H1 (cell line): ENCODE measurements around the gene OR4N2. TPM values are rescaled to one million over a fixed set of nuclear protein-coding genes. Genes with fewer than 3 reads are reported as not detected.

Experiments used
- CTCF ChIA-PET: fragments of 300-600 bp; sonication (Branson Sonifier 250); formaldehyde crosslinking; loops from one replicate; lab custom pipeline; 2021; ENCODE audit not compliant: partially characterized antibody; lab: Charles Lee
- POLR2A ChIA-PET: fragments of 300-600 bp; sonication (Branson Sonifier 250); formaldehyde crosslinking; loops from one replicate; lab custom pipeline; 2021; ENCODE audit warnings: inconsistent platforms; ENCODE audit not compliant: partially characterized antibody; lab: Charles Lee
- DNase-seq, 2 experiments: peaks; one replicate each; pipeline versions ENCODE4 v3.0.0 to v3.0.0-alpha.2; 2010 to 2022; ENCODE audit warnings: low spot score in 2 of 2, low read depth in 1 of 2, mixed read lengths in 1 of 2
- FAIRE-seq: peaks from 2 replicates; lab custom pipeline; 2011; peaks lifted over from hg19 to GRCh38; lab: Jason Lieb, UNC
- H2AFZ ChIP-seq: 2 replicates; pipeline ENCODE4 v1.8.1; 2012; ENCODE audit warnings: low read length, inconsistent platforms
- H2AK5ac ChIP-seq: 2 replicates; pipeline ENCODE4 v1.6.1; 2013; ENCODE audit warnings: low read depth, low read length
- H2BK120ac ChIP-seq: replicated peaks from 2 replicates; pipeline ENCODE3; 2013; ENCODE audit warnings: low read depth, low read length, inconsistent platforms
- H2BK12ac ChIP-seq: 2 replicates; pipeline ENCODE4 v1.6.1; 2013; ENCODE audit warnings: low read depth, low read length
- H2BK15ac ChIP-seq: 2 replicates; pipeline ENCODE4 v1.6.1; 2013; ENCODE audit warnings: low read length
- H2BK20ac ChIP-seq: 2 replicates; pipeline ENCODE4 v1.6.1; 2013; ENCODE audit warnings: low read length
- H2BK5ac ChIP-seq: 2 replicates; pipeline ENCODE4 v1.6.1; 2013; ENCODE audit warnings: low read depth, low read length
- H3K14ac ChIP-seq: 2 replicates; pipeline ENCODE4 v1.6.1; 2013; ENCODE audit warnings: inconsistent platforms; ENCODE audit not compliant: insufficient read length
- H3K18ac ChIP-seq: 2 replicates; pipeline ENCODE4 v1.6.1; 2013; ENCODE audit warnings: low read length; ENCODE audit errors: extremely low read depth
- H3K23ac ChIP-seq: 2 replicates; pipeline ENCODE4 v1.6.1; 2013; ENCODE audit warnings: inconsistent platforms; ENCODE audit not compliant: insufficient read length
- H3K23me2 ChIP-seq: 2 replicates; pipeline ENCODE4 v1.6.1; 2013; ENCODE audit warnings: low read depth, low read length
- H3K27ac ChIP-seq: 2 replicates; pipeline ENCODE4 v1.6.1; 2011; ENCODE audit warnings: low read depth, low read length, inconsistent platforms
- H3K27me3 ChIP-seq, 4 experiments: replicated peaks in 1 of 4; 1 replicate in 1 of 4; 2 replicates in 3 of 4; pipeline versions ENCODE4 v1.6.1 to v1.8.1; 2011 to 2013; ENCODE audit warnings: low read length in 3 of 4, mild to moderate bottlenecking in 3 of 4, inconsistent platforms in 2 of 4, mixed read lengths in 2 of 4, moderate library complexity in 1 of 4; ENCODE audit not compliant: control insufficient read depth in 3 of 4, insufficient read depth in 3 of 4; ENCODE audit errors: extremely low read depth in 1 of 4
- H3K36me3 ChIP-seq, 4 experiments: 2 replicates each; pipeline versions ENCODE4 v1.6.1 to v1.8.1; 2011 to 2013; ENCODE audit warnings: mild to moderate bottlenecking in 4 of 4, low read length in 3 of 4, moderate library complexity in 2 of 4, control low read depth in 1 of 4, inconsistent platforms in 1 of 4; ENCODE audit not compliant: insufficient read depth in 4 of 4, control insufficient read depth in 2 of 4
- H3K4ac ChIP-seq: replicated peaks from 2 replicates; pipeline ENCODE3; 2013; ENCODE audit warnings: low read length, low read depth, mixed read lengths, inconsistent platforms; ENCODE audit not compliant: insufficient read length
- H3K4me1 ChIP-seq, 4 experiments: replicated peaks in 1 of 4; 1 replicate in 1 of 4; 2 replicates in 3 of 4; pipeline versions ENCODE4 v1.6.1 to v1.8.1; 2011 to 2013; ENCODE audit warnings: low read length in 3 of 4, inconsistent platforms in 2 of 4, mixed read lengths in 1 of 4; ENCODE audit not compliant: insufficient read depth in 4 of 4, control insufficient read depth in 3 of 4
- H3K4me2 ChIP-seq, 2 experiments: 2 replicates each; pipeline versions ENCODE4 v1.6.1 to v1.8.1; 2011 to 2013; ENCODE audit warnings: low read depth in 2 of 2, low read length in 2 of 2, control low read depth in 1 of 2, inconsistent platforms in 1 of 2, mild to moderate bottlenecking in 1 of 2; ENCODE audit not compliant: insufficient read depth in 1 of 2
- H3K4me3 ChIP-seq, 4 experiments: fragments of 200-600, 300-600 bp in 1 of 4; sonication (generic), shearing (Covaris generic), sonication (Bioruptor Twin) in 1 of 4; 2 replicates each; pipeline versions ENCODE4 v1.5.1 to v1.8.1; 2011 to 2016; ENCODE audit warnings: low read length in 4 of 4, low read depth in 3 of 4, control low read depth in 2 of 4, inconsistent platforms in 2 of 4, mild to moderate bottlenecking in 2 of 4, mixed read lengths in 1 of 4, moderate library complexity in 1 of 4; ENCODE audit not compliant: insufficient read depth in 2 of 4; ENCODE audit errors: extremely low read depth in 1 of 4
- H3K56ac ChIP-seq: replicated peaks from 2 replicates; pipeline ENCODE3; 2013; ENCODE audit warnings: low read depth, mild to moderate bottlenecking, mixed read lengths, low read length, inconsistent platforms; ENCODE audit not compliant: insufficient read length
- H3K79me1 ChIP-seq: 2 replicates; pipeline ENCODE4 v1.6.1; 2013; ENCODE audit warnings: low read depth, low read length, control low read depth
- H3K79me2 ChIP-seq, 2 experiments: 2 replicates each; pipeline versions ENCODE4 v1.6.1 to v1.8.1; 2012 to 2013; ENCODE audit warnings: low read length in 2 of 2, mild to moderate bottlenecking in 2 of 2, inconsistent platforms in 1 of 2; ENCODE audit not compliant: insufficient read depth in 2 of 2, control insufficient read depth in 1 of 2
- H3K9ac ChIP-seq, 4 experiments: replicated peaks in 1 of 4; 1 replicate in 1 of 4; 2 replicates in 3 of 4; pipeline versions ENCODE4 v1.6.1 to v1.8.1; 2011 to 2013; ENCODE audit warnings: low read depth in 3 of 4, low read length in 3 of 4, control low read depth in 2 of 4, mild to moderate bottlenecking in 2 of 4, moderate library complexity in 2 of 4, inconsistent platforms in 1 of 4; ENCODE audit errors: extremely low read depth in 1 of 4
- H3K9me3 ChIP-seq, 2 experiments: 2 replicates each; pipeline versions ENCODE4 v1.6.1 to v1.8.1; 2012 to 2013; ENCODE audit warnings: mild to moderate bottlenecking in 2 of 2, moderate library complexity in 2 of 2, control low read depth in 1 of 2, inconsistent platforms in 1 of 2, low read depth in 1 of 2, low read length in 1 of 2, mixed read lengths in 1 of 2; ENCODE audit not compliant: insufficient read depth in 2 of 2
- H4K20me1 ChIP-seq, 2 experiments: replicated peaks in 1 of 2; 2 replicates each; pipeline versions ENCODE3 to v1.8.1; 2011 to 2013; ENCODE audit warnings: inconsistent platforms in 2 of 2, low read length in 2 of 2, mild to moderate bottlenecking in 1 of 2; ENCODE audit not compliant: insufficient read depth in 2 of 2, control insufficient read depth in 1 of 2
- H4K5ac ChIP-seq: 2 replicates; pipeline ENCODE4 v1.6.1; 2013; ENCODE audit warnings: low read length, low read depth, mixed read lengths, inconsistent platforms; ENCODE audit not compliant: insufficient read length
- H4K8ac ChIP-seq: 2 replicates; pipeline ENCODE4 v1.8.0; 2013; ENCODE audit warnings: mild to moderate bottlenecking, moderate library complexity, low read length, inconsistent platforms; ENCODE audit not compliant: insufficient read depth; ENCODE audit errors: extremely low read depth
- H4K91ac ChIP-seq: replicated peaks from 2 replicates; pipeline ENCODE3; 2013; ENCODE audit warnings: low read length, mixed read lengths, inconsistent platforms; ENCODE audit not compliant: insufficient read length
- BCL11A ChIP-seq, 2 experiments: IDR thresholded peaks; one replicate each; pipeline ENCODE4 v1.6.1; 2011; ENCODE audit warnings: low read depth in 2 of 2, low read length in 2 of 2, mild to moderate bottlenecking in 2 of 2
- BRCA1 ChIP-seq: IDR thresholded peaks from 2 replicates; pipeline ENCODE4 v1.6.1; 2012; ENCODE audit warnings: low read depth, low read length, improper control_type of control experiment
- CBX8 ChIP-seq: fragments of 300-800, 300-1000 bp; sonication (generic); IDR thresholded peaks from 2 replicates; pipeline ENCODE4 v1.7.1; 2016; ENCODE audit warnings: low read depth, low read length, borderline replicate concordance
- EZH2 ChIP-seq: fragments of 200-600 bp; sonication (generic); IDR thresholded peaks from 2 replicates; pipeline ENCODE4 v1.7.1; 2012; ENCODE audit warnings: low read depth, mild to moderate bottlenecking, moderate library complexity, low read length, inconsistent platforms; ENCODE audit not compliant: severe bottlenecking
- GTF2F1 ChIP-seq: IDR thresholded peaks from 2 replicates; pipeline ENCODE4 v1.6.1; 2012; ENCODE audit warnings: low read depth, low read length, improper control_type of control experiment, borderline replicate concordance
- HDAC2 ChIP-seq, 2 experiments: fragments of 300-600 bp in 1 of 2; sonication (generic) in 1 of 2; IDR thresholded peaks; 2 replicates each; pipeline ENCODE4 v1.6.1; 2011 to 2012; ENCODE audit warnings: low read depth in 2 of 2, low read length in 2 of 2, mild to moderate bottlenecking in 2 of 2, moderate library complexity in 2 of 2, borderline replicate concordance in 1 of 2, inconsistent platforms in 1 of 2
- JUN ChIP-seq: IDR thresholded peaks from 2 replicates; pipeline ENCODE4 v1.6.1; 2011; ENCODE audit warnings: low read depth, mild to moderate bottlenecking, improper control_type of control experiment, low read length
- KDM1A ChIP-seq: fragments of 200-600, 300-600 bp; sonication (generic); IDR thresholded peaks from 2 replicates; pipeline ENCODE4 v1.7.1; 2016; ENCODE audit warnings: mild to moderate bottlenecking, low read length, borderline replicate concordance
- MAFK ChIP-seq: IDR thresholded peaks from 2 replicates; pipeline ENCODE4 v1.6.1; 2012; ENCODE audit warnings: low read depth, mild to moderate bottlenecking, improper control_type of control experiment, low read length
- RFX5 ChIP-seq: IDR thresholded peaks from 2 replicates; pipeline ENCODE4 v1.6.1; 2011; ENCODE audit warnings: low read depth, low read length, improper control_type of control experiment, borderline replicate concordance
- SIN3A ChIP-seq, 2 experiments: IDR thresholded peaks in 1 of 2; conservative IDR thresholded peaks in 1 of 2; 2 replicates each; pipeline ENCODE4 v1.6.1; 2011 to 2012; ENCODE audit warnings: low read length in 2 of 2, improper control_type of control experiment in 1 of 2, low read depth in 1 of 2, mild to moderate bottlenecking in 1 of 2
- TCF12 ChIP-seq: IDR thresholded peaks from 2 replicates; pipeline ENCODE4 v1.6.1; 2011; ENCODE audit warnings: low read depth, mild to moderate bottlenecking, low read length
- polyA plus RNA-seq, 7 experiments: library from polyadenylated mRNA; depleted of rRNA in 3 of 7; stranded (reverse) in 5 of 7; unstranded in 2 of 7; fragments of >200 nt in 5 of 7; fragments of 200-250 nt in 2 of 7; gene quantifications; 1 replicate in 5 of 7; 2 replicates in 1 of 7; 4 replicates in 1 of 7; pipeline versions ENCODE4 v1.2.1 to v1.2.3, GENCODE V29; 2011 to 2013; ENCODE audit warnings: missing spikeins in 2 of 7, mixed read lengths in 2 of 7
- total RNA-seq: library from RNA; stranded (reverse); fragmentation: NEBNext Ultra II Directional; extraction: Animal tissue kit (Norgen Biotek cat#: 25700); gene quantifications from 2 replicates; pipeline ENCODE4 v1.2.1, GENCODE V29; 2021
- TF ChIP-seq, protein P1 (sequence below), 3 experiments: IDR thresholded peaks; 1 replicate in 2 of 3; 2 replicates in 1 of 3; pipeline versions ENCODE4 v1.5.1 to v1.6.1; 2011; ENCODE audit warnings: low read length in 3 of 3, mild to moderate bottlenecking in 3 of 3, inconsistent platforms in 2 of 3, low read depth in 1 of 3, moderate library complexity in 1 of 3; ENCODE audit not compliant: insufficient read depth in 1 of 3; ENCODE audit errors: control extremely low read depth in 1 of 3

The OR4N2 gene
- total and polyA plus RNA-seq, 2 of the 8 experiments (the other 6 are each of a cell fraction or from before 2014, with no cell fraction given): not detected

GRCh38 chr14:19838433-19838832, 34.9 kb downstream of the OR4N2 start:
- Histone ChIP-seq H4K20me1 (no peaks in the 10 kb centered on the region), H3K27ac (no peak overlapping the region), H2AFZ (no peak overlapping the region), H4K8ac (no peak overlapping the region), H2BK5ac (no peak overlapping the region), H2BK20ac (no peak overlapping the region), H3K4ac (no peak overlapping the region), H3K36me3 (no peaks in the 10 kb centered on the region), H2AK5ac (no peak overlapping the region), H3K14ac (no peak overlapping the region), H3K18ac (no peak overlapping the region), H3K9me3 (peaks cover 30 to 40% of the 10 kb centered on the region in 2 experiments), H3K4me2 (no peak overlapping the region), H3K4me3 (no peak overlapping the region), H3K27me3 (no peaks in the 10 kb centered on the region), H2BK120ac (no peak overlapping the region), H3K56ac (no peak overlapping the region), H2BK12ac (no peak overlapping the region), H3K9ac (no peak overlapping the region), H3K79me1 (no peaks in the 10 kb centered on the region), H3K4me1 (no peaks in the 10 kb centered on the region), H2BK15ac (no peak overlapping the region), H4K91ac (no peak overlapping the region), H3K79me2 (no peaks in the 10 kb centered on the region), H3K23ac (no peak overlapping the region), H4K5ac (no peak overlapping the region), H3K23me2 (no peaks in the 10 kb centered on the region)
- ChIA-PET POLR2A (no interaction called here), CTCF (no interaction called here)
- DNase-seq: no peak
- no peak for FAIRE-seq
- no peak for TF ChIP-seq EZH2
- no peak for TF ChIP-seq KDM1A
- TF ChIP-seq RFX5: no peak
- no peak for TF ChIP-seq GTF2F1
- no peak for TF ChIP-seq MAFK
- TF ChIP-seq, protein P1, sequence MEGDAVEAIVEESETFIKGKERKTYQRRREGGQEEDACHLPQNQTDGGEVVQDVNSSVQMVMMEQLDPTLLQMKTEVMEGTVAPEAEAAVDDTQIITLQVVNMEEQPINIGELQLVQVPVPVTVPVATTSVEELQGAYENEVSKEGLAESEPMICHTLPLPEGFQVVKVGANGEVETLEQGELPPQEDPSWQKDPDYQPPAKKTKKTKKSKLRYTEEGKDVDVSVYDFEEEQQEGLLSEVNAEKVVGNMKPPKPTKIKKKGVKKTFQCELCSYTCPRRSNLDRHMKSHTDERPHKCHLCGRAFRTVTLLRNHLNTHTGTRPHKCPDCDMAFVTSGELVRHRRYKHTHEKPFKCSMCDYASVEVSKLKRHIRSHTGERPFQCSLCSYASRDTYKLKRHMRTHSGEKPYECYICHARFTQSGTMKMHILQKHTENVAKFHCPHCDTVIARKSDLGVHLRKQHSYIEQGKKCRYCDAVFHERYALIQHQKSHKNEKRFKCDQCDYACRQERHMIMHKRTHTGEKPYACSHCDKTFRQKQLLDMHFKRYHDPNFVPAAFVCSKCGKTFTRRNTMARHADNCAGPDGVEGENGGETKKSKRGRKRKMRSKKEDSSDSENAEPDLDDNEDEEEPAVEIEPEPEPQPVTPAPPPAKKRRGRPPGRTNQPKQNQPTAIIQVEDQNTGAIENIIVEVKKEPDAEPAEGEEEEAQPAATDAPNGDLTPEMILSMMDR (IDR thresholded peaks at IDR 0.05; ENCODE audit: control extremely low read depth in 1 of 3, insufficient read depth in 1 of 3, low read depth in 1 of 3, low read length in 3 of 3): no peak
- TF ChIP-seq HDAC2 (IDR thresholded peaks at IDR 0.05; ENCODE audit: borderline replicate concordance in 1 of 2, low read depth in 2 of 2, low read length in 2 of 2): no peak
- TF ChIP-seq CBX8: no peak
- TF ChIP-seq JUN: no peak
- TF ChIP-seq TCF12: no peak
- no peak for TF ChIP-seq BRCA1
- no peak for TF ChIP-seq SIN3A (conservative IDR thresholded peaks at IDR 0.05 in 1 of 2, IDR thresholded peaks at IDR 0.05 in 1 of 2; ENCODE audit: low read depth in 1 of 2, low read length in 2 of 2)
- TF ChIP-seq BCL11A (IDR thresholded peaks at IDR 0.05; ENCODE audit: low read depth in 2 of 2, low read length in 2 of 2): no peak
